Spleen (tissue), 11 donors: ENCODE measurements around the gene GNB3. TPM values are rescaled to one million over a fixed set of nuclear protein-coding genes. Genes with fewer than 3 reads are reported as not detected.

Experiments used
- DNase-seq: peaks from one replicate; pipeline ENCODE4 v3.0.0-alpha.2; 2020
- H3K27ac ChIP-seq, 8 donors: fragments of 200-600 bp; sonication (generic) in 7 of 8; 1 replicate in 4 of 8; 2 replicates in 4 of 8; pipeline versions ENCODE4 v1.5.0 to v1.8.0; 2016 to 2021; ENCODE audit warnings: inconsistent platforms in 4 of 8, mild to moderate bottlenecking in 4 of 8, moderate library complexity in 1 of 8
- H3K27me3 ChIP-seq, 7 donors: fragments of 200-600 bp; sonication (generic) in 6 of 7; replicated peaks in 1 of 7; 1 replicate in 4 of 7; 2 replicates in 3 of 7; pipeline versions ENCODE4 v1.5.0 to v1.8.0; 2016 to 2021; ENCODE audit warnings: inconsistent platforms in 3 of 7, mild to moderate bottlenecking in 1 of 7
- H3K36me3 ChIP-seq, 6 donors: fragments of 200-600 bp; sonication (generic) in 5 of 6; 1 replicate in 4 of 6; 2 replicates in 2 of 6; pipeline versions ENCODE4 v1.5.0 to v1.8.0; 2016 to 2021; ENCODE audit warnings: inconsistent platforms in 2 of 6
- H3K4me1 ChIP-seq, 6 donors: fragments of 200-600 bp; sonication (generic) in 5 of 6; 1 replicate in 3 of 6; 2 replicates in 3 of 6; pipeline versions ENCODE4 v1.5.0 to v1.8.0; 2016 to 2021; ENCODE audit warnings: inconsistent platforms in 3 of 6
- H3K4me3 ChIP-seq, 8 donors: fragments of 200-600 bp; sonication (generic) in 7 of 8; 1 replicate in 4 of 8; 2 replicates in 4 of 8; pipeline versions ENCODE4 v1.5.0 to v1.8.0; 2016 to 2021; ENCODE audit warnings: inconsistent platforms in 4 of 8, mild to moderate bottlenecking in 4 of 8, moderate library complexity in 2 of 8
- H3K9me3 ChIP-seq, 8 donors: fragments of 200-600 bp; sonication (generic) in 7 of 8; 1 replicate in 4 of 8; 2 replicates in 4 of 8; pipeline versions ENCODE4 v1.5.0 to v1.8.0; 2016 to 2021; ENCODE audit warnings: inconsistent platforms in 4 of 8
- CTCF ChIP-seq, 11 experiments: fragments of 200-600 bp in 7 of 11; fragments of 450-650 bp in 4 of 11; sonication (generic) in 4 of 11; IDR thresholded peaks in 8 of 11; conservative IDR thresholded peaks in 3 of 11; 1 replicate in 7 of 11; 2 replicates in 4 of 11; pipeline versions ENCODE4 v1.4.0 to v1.8.0; 2016 to 2021; ENCODE audit warnings: antibody characterized with exemption in 11 of 11, inconsistent platforms in 4 of 11, mild to moderate bottlenecking in 1 of 11
- POLR2A ChIP-seq, 3 donors: fragments of 450-650 bp; IDR thresholded peaks; one replicate each; pipeline ENCODE4 v1.5.1; 2017; ENCODE audit warnings: antibody characterized with exemption in 3 of 3, mild to moderate bottlenecking in 1 of 3
- POLR2AphosphoS5 ChIP-seq, 3 donors: sonication (generic); formaldehyde crosslinking; IDR thresholded peaks; one replicate each; pipeline ENCODE4 v1.5.1; 2017; ENCODE audit warnings: antibody characterized with exemption in 3 of 3
- WGBS, 5 donors: extraction: QIAGEN DNeasy Blood & Tissue Kit in 3 of 5; methylation state at CpG; one replicate each; pipeline versions ENCODE4 v1.1.5 to v1.1.7; 2013 to 2018; 5-methylcytosine and 5-hydroxymethylcytosine counted together
- intact Hi-C: fragments of 100-400 bp; cut with DNase I; formaldehyde crosslinking; loops from one replicate; pipeline ENCODE4 v1.15.0; 2023; ENCODE audit warnings: low total_unique reads
- polyA plus RNA-seq, 3 donors: library from polyadenylated mRNA; stranded (reverse); fragments of 200-250 nt; gene quantifications; one replicate each; pipeline ENCODE4 v1.2.1, GENCODE V29; 2013
- total RNA-seq, 7 donors: library from RNA; depleted of rRNA in 3 of 7; stranded (reverse); fragments of >200 nt in 3 of 7; fragmentation: NEBNext Ultra II Directional in 4 of 7; extraction: Animal tissue kit (Norgen Biotek cat#: 25700) in 4 of 7; gene quantifications; one replicate each; pipeline versions ENCODE4 v1.1.0 to v1.2.1, GENCODE V29; 2016 to 2021
- donor health status: healthy with polysubstance abuse.
- donor health status: DM: no; HTN: no; CAD: no; lungs with moderate emphysema.
- donor health status: DM: no; HTN: no; CAD: no.
- donor health status: Bipolar disorder and iron deficiency.
- donor health status: healthy.
- donor health status: DM: no; HTN: no; CAD: no.
- donor health status: DM: yes; HTN: yes; CAD: no.

Gene GNB3
- total and polyA plus RNA-seq, 10 donors = 0.75 to 3.9 (median 1.3) TPM

- 48 to 66% (median 58%) methylated on average over 19 of the region's 19 CpGs for WGBS, 5 donors
- no peaks in the 10 kb centered on the region for H3K9me3 ChIP-seq
- no peak for TF ChIP-seq POLR2A (IDR thresholded peaks at IDR 0.05)
- no peak for TF ChIP-seq POLR2AphosphoS5 (IDR thresholded peaks at IDR 0.05)
- no peak for TF ChIP-seq CTCF (IDR thresholded peaks at IDR 0.05 in 8 of 11, conservative IDR thresholded peaks at IDR 0.05 in 3 of 11)
- intact Hi-C loops = loop anchor here (10.0 kb wide), 1 partner anchor 75 kb away; the partner anchor contains the start of gene MLF2
- peaks cover 4 to 69% (median 54%) of the 10 kb centered on the region in 6 donors for H3K4me1 ChIP-seq
- H3K27ac ChIP-seq = peak overlapping the region in 6 of 8 donors; percentile 47 to 78 (median 59)
- DNase-seq = no peak
- peak overlapping the region; percentile 53 to 84 (median 58) for H3K4me3 ChIP-seq
- H3K36me3 ChIP-seq = peaks cover 0 to 3% (median 0%) of the 10 kb centered on the region in 6 donors
- peaks cover 0 to 59% (median 44%) of the 10 kb centered on the region in 7 donors for H3K27me3 ChIP-seq
Observed at GRCh38 chr12:6829536-6830220, 11.0 kb upstream of the GNB3 start.

GRCh38 chr12:6830286-6830890 lies 10.3 kb upstream of the GNB3 start:
- Histone ChIP-seq H3K27me3 (peaks cover 0 to 52% (median 41%) of the 10 kb centered on the region in 7 donors), H3K36me3 (peaks cover 0 to 3% (median 0%) of the 10 kb centered on the region in 6 donors), H3K9me3 (no peaks in the 10 kb centered on the region), H3K4me1 (peaks cover 4 to 64% (median 51%) of the 10 kb centered on the region in 6 donors), H3K27ac (no peak overlapping the region), H3K4me3 (no peak overlapping the region)
- peak; percentile 76 for DNase-seq
- intact Hi-C loops = no loop called here
- TF ChIP-seq CTCF (IDR thresholded peaks at IDR 0.05 in 8 of 11, conservative IDR thresholded peaks at IDR 0.05 in 3 of 11) (no peak), POLR2A (IDR thresholded peaks at IDR 0.05) (no peak), POLR2AphosphoS5 (IDR thresholded peaks at IDR 0.05) (peak in 1 of 3 donors; percentile 50)
- WGBS, 5 donors = 59 to 79% (median 73%) methylated on average over 10 to 11 of the region's 11 CpGs

DNA sequence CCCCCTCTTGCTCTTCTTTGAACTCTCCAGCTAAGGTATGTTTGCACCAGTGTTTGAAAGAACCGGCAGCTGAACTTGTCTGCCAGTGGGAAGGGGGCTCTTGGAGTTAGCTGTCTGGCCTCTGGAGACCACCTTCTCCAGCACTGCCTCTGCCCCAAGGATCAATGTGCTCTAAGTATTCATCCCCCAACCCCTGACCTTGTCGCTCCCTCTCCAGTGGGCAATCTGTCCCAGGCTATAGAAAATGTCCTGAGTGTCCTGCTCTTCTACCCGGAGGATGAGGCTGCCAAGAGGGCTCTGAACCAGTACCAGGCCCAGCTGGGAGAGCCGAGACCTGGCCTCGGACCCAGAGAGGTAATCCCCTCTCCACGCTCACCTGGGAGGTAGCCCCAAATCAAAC lies 9.7 kb upstream of the GNB3 start:
- Histone ChIP-seq H3K36me3 (peaks cover 0 to 3% (median 0%) of the 10 kb centered on the region in 6 donors), H3K27ac (no peak overlapping the region), H3K9me3 (no peaks in the 10 kb centered on the region), H3K4me1 (peaks cover 4 to 64% (median 45%) of the 10 kb centered on the region in 6 donors), H3K27me3 (peaks cover 0 to 46% (median 40%) of the 10 kb centered on the region in 7 donors), H3K4me3 (no peak overlapping the region)
- intact Hi-C loops = no loop called here
- no peak for DNase-seq
- no peak for TF ChIP-seq POLR2A (IDR thresholded peaks at IDR 0.05)
- no peak for TF ChIP-seq CTCF (IDR thresholded peaks at IDR 0.05 in 8 of 11, conservative IDR thresholded peaks at IDR 0.05 in 3 of 11)
- TF ChIP-seq POLR2AphosphoS5 (IDR thresholded peaks at IDR 0.05) = no peak
- 86 to 95% (median 92%) methylated on average over 6 of the region's 6 CpGs for WGBS, 5 donors

DNA sequence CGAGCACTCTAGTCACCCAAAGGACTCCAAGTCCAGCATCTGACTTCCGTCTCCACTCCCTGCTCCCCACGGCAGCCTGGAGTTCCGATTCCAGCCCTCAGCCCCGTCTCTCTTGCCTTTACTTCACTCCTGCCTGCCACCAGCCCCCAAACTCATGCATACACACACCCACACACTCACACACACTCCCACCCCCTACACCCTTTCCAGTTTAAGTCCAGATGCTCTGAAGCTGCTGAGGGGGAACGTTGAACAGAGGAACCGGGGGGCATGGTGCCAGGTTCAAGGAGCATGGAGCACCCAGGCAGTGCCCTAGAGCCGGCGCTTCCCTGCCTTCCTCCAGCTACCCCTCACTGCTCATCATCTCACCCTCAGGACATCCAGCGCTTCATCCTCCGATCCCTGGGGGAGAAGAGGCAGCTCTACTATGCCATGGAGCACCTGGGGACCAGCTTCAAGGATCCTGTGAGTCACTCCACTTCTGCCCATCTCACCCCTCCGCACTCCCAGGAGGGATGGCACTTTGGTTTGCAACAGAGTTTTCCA lies 9.2 kb upstream of the GNB3 start:
- DNase-seq = no peak
- H3K27me3 ChIP-seq = peaks cover 0 to 41% (median 35%) of the 10 kb centered on the region in 7 donors
- intact Hi-C loops = no loop called here
- H3K27ac ChIP-seq = no peak overlapping the region
- no peaks in the 10 kb centered on the region for H3K9me3 ChIP-seq
- TF ChIP-seq POLR2AphosphoS5 (IDR thresholded peaks at IDR 0.05) (no peak), POLR2A (IDR thresholded peaks at IDR 0.05) (no peak), CTCF (IDR thresholded peaks at IDR 0.05 in 8 of 11, conservative IDR thresholded peaks at IDR 0.05 in 3 of 11) (no peak)
- WGBS, 5 donors = 83 to 91% (median 87%) methylated on average over 12 of the region's 12 CpGs
- H3K4me1 ChIP-seq = peaks cover 4 to 65% (median 44%) of the 10 kb centered on the region in 6 donors
- H3K36me3 ChIP-seq = peaks cover 0 to 3% (median 0%) of the 10 kb centered on the region in 6 donors
- H3K4me3 ChIP-seq = no peak overlapping the region
